GM21447 (cell line): ENCODE measurements around the gene FOXO6.

Experiments
- ATAC-seq: cut with Tn5 transposase; IDR thresholded peaks from one replicate; pipeline ENCODE4 v1.9.1; 2021; ENCODE audit not compliant: unreplicated experiment

FOXO6 gene

DNA sequence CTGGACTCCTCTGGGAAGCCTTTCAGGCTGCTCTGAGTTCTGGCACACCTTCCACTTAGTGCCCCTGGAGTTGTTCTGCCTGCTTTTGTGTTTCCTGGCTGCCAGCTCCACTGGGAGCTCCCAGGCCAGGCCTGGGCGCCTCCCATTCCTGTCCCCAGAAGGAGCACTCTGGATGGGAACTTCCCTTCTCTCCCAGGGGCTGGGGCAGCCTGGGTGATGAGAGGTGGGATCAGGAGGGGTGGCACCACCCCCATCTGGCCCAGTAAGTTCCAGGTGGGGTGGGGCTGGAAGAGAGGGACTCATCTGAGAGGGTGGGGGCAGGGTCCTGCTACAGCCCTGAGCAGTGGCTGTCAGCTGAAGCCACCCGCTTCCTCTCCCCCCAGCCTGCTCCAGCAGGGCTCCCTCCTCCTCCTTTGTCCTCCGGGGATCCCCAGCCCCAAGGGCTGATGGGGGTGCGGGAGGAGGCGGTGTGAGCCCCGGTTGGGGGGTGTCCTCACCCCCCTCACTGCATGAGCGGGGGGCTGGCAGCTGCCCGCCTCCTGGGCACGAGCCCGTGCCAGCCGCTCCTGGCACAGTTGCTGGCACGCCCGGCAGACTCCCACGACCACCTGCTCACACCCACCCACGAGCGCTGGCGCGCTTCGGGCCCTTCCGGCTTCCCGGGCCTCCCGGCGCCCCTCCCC is 4.7 kb downstream of the FOXO6 start:
- no peak for ATAC-seq

GRCh38 chr1:41366455-41367287 is 5.4 kb downstream of the FOXO6 start:
- ATAC-seq, result no peak

DNA sequence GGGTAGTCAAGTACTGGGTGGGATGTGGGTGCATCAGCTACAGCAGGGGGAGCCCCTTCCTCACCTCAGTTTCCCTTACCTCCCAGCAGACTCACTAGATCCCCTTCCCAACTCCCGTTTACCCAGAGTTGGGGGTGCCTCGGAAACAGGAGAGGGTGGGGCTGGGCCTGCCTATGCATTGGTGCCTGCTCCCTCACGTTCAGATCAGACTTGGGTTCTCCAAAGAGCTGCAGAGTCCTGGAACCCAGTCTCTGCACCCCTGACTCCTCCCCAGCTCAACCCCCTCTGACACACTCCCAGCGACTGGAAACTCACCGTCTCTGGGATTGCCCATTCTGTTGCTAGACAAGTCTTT is 6.0 kb downstream of the FOXO6 start:
- ATAC-seq, result no peak

- ATAC-seq, result no peak
Measured at GRCh38 chr1:41368366-41368765, 7.1 kb downstream of the FOXO6 start.

- no peak for ATAC-seq
Measured at GRCh38 chr1:41368801-41369200, 7.6 kb downstream of the FOXO6 start.

DNA sequence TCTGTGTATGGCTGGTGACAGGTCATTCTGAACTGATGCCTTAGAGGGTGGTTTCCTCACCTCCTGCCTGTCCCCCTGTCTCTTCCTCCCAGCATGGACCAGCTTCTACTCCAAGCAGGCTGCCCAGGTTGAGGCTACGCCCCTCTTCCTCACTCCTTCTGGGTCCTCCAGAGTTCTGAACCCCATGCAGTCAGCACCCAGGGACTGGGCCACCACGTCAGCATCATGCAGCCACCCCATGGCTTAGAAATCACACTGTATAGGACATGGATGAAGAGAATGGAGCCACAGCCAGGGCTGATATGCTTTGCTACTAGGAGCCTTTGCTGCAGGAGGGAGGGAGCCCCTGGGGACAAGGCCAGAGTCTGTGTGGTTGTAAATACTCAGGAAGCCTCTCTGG is 8.3 kb downstream of the FOXO6 start:
- ATAC-seq, result no peak

DNA sequence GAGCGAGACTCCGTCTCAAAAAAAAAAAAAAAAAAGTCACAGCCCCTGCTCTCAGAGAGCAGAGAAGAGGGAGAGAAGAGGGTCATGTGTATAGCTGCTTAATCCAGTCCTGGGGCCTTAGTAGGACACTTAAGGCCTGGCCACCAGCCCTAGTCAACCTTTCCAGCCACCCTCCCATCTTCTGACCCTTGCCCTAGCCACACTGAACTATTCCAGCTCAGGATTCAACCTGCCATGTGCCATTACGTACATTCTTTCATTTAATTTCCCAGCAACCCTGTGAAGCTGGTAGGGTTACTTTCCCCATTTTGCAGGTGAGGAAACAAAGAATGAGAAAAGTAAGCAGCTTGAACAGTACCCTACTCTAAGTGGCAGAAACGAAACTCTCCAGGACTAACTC is 9.0 kb downstream of the FOXO6 start:
- no peak for ATAC-seq

GRCh38 chr1:41370756-41371420 is 9.7 kb downstream of the FOXO6 start:
- no peak for ATAC-seq

DNA sequence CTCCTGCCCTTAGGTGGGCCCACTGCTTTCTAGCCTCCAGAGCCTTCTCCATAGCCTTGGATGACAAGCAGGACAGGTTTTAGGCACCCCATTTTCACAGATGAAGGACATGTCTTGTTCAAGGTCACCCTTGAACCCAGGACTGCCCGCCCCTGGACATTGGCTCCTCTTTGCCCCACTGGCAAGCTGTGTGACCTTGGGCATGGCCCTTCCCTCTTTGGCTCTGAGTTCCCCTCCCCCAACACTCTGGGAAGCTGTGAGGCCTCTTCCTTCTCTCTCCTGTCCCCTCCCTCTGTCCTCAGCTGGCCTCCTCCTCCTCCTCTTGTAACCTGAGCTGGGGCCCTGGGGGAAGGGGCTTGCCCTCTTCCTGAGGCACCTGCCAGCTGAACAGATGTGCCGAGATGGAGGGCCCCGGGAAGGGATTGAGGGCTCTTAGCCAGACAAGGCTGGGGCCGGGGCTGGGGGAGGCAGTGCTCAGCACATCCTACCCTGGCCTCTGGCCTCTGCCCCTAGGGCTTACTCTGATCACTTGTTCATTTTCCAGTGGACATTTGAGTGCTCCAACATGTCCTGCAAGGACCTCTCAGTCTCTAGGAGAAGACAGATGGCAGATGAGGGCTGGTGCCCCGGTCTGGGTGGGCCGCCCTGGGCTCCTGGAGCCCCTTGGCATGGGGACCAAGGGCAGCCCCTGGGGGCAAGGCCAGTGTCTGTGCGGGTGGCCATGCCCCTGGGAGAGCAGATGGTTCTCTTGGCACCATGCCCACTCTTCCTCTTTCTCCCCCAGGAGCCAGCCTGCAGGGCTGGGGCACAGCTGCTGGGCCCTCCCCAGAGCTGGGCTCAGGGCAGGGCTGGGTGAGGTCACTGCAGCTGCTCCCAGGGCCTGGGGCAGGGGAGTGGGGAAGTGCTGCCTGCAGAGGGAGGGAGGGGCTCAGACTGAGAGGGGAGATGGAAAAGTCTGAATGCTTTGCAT is 10.7 kb downstream of the FOXO6 start:
- no peak for ATAC-seq

- ATAC-seq, result no peak
Measured at GRCh38 chr1:41372600-41372993, 11.4 kb downstream of the FOXO6 start.

DNA sequence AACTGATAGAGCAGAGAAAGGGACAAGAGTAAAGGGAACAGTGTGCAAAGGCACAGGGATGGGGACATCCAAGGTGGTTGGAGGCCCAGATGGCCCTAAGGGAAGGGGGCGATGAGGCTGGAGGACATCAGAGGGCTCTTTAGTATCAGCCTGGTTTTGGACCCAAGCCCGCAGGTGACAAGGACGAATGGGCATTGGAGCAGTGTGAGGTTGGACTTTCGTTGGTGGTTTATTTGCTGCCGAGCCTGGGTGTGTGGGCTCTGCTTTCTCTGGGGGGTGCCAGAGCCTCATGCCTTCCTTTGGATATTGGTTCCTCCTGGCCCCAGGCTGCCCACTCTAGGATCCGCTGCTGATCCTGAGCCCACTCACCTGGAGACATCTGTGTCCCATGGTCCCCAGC is 12.1 kb downstream of the FOXO6 start:
- ATAC-seq, result no peak

- ATAC-seq, result no peak
Measured at GRCh38 chr1:41374711-41375110, 13.5 kb downstream of the FOXO6 start.

- no peak for ATAC-seq
Measured at GRCh38 chr1:41377397-41377796, 16.2 kb downstream of the FOXO6 start.

- ATAC-seq, result no peak
Measured at GRCh38 chr1:41378222-41378621, 17.0 kb downstream of the FOXO6 start.

- ATAC-seq, result no peak
Measured at GRCh38 chr1:41378999-41379737, 17.9 kb downstream of the FOXO6 start.

DNA sequence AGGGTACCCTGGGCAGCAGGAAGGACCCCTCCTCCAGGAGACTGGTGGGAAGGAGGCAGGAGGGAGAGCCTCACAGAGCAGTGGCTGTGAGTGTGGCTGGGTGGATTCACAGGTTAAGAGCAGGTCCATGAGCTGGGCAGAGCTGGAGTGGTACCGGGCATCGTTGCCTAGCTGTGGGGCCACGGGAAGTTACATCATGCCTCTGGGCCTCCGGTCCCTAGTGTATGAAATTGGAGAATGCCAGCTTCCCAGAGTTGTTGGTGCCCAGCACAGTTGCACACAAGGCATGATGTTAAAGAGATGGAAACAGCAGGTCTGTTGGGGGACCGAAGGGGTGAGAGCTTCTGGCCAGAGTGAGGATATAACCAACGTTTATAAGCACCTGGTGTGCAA is 18.5 kb downstream of the FOXO6 start:
- ATAC-seq, result no peak

DNA sequence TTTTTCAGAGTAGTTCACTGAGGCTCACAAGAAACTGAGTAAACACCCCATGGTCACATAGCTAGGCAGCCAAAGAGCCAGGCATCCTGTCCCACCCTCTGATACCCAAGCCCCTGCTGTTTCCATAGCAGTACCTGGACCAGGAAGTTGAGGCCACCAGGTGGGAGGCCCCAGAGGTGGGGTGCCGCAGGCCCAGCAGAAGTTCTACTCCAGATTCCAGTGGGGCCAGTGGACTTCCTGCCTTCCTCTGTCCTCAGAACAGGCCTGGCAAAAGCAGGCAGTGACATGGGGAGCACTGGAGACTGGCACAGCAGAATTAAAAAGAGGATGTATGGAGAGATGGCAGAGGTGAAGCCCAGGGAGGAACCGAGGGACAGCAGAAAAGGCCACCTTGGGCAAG is 19.0 kb downstream of the FOXO6 start:
- no peak for ATAC-seq

- ATAC-seq, result no peak
Measured at GRCh38 chr1:41380979-41381691, 19.9 kb downstream of the FOXO6 start.

DNA sequence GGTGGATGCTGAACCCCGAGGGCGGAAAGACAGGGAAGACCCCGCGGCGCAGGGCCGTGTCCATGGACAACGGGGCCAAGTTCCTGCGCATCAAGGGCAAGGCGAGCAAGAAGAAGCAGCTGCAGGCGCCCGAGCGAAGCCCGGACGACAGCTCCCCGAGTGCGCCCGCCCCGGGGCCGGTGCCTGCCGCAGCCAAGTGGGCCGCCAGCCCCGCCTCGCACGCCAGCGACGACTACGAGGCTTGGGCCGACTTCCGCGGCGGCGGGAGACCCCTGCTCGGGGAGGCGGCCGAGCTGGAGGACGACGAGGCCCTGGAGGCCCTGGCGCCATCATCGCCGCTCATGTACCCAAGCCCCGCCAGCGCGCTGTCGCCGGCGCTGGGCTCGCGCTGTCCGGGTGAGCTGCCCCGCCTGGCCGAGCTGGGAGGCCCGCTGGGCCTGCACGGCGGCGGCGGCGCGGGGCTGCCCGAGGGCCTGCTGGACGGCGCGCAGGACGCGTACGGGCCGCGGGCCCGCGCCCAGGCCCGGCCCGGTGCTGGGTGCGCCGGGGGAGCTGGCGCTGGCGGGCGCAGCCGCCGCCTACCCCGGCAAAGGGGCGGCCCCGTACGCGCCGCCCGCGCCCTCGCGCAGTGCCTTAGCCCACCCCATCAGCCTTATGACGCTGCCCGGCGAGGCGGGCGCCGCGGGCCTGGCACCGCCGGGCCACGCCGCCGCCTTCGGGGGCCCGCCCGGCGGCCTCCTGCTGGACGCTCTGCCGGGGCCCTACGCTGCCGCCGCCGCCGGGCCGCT is 20.7 kb downstream of the FOXO6 start:
- no peak for ATAC-seq
